Measurements from ENCODE around the gene BEND6. TPM values are rescaled to one million over a fixed set of nuclear protein-coding genes. Genes with fewer than 3 reads are reported as not detected.

The BEND6 gene
- total and polyA plus RNA-seq, 2 of the 13 experiments (the other 11 are each of a cell fraction or from before 2014, with no cell fraction given): 0.20 to 0.21 TPM

DNA sequence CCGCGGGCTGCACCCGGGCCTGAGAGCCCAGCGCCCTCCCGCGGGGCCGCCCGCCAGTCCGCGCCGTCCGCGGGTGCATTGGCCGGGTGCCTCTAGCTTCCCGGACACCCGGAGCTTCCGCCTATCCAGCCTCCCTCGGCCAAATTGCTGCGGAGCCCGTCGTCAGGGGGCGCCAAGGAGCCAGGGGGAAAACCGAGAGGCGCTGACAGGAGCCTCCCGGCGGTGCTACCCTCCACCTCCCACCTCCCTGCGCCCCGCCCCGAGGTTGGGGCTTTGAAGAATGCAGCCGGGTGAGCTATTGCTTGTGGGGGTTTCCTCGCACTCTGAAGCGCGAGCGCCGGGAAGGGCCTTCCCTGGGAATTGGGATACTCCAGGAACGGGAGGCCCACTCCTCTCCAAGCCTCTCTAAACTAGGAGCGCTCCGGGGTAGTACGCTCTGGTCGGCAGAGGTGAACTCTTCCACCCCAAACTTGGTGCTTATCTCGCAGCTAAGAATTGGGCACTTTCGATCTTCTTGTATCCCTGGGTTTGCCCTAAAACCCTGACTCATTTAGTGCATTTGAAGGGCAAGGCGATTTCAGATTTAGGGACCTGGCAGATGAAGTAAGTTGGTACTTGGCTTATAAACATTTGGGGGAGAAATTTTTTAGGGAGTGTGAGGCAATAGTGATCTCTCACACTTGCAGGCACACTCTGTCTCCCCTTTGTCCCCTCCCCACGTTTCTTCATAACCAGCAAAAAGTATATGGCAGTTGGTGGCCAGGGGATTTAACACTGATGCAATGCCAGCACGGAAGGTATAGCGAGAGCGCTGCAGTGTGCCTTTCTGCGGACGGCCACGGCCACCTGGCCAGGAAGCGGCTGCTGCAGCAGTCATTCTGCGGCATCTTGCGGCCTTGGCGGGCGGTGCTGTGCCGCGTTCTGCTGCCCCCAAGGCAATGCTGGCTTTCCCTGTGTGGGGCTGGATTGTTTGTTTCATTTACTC is 556 bp downstream of the BEND6 start (continued):
- TF ChIP-seq, protein P1, sequence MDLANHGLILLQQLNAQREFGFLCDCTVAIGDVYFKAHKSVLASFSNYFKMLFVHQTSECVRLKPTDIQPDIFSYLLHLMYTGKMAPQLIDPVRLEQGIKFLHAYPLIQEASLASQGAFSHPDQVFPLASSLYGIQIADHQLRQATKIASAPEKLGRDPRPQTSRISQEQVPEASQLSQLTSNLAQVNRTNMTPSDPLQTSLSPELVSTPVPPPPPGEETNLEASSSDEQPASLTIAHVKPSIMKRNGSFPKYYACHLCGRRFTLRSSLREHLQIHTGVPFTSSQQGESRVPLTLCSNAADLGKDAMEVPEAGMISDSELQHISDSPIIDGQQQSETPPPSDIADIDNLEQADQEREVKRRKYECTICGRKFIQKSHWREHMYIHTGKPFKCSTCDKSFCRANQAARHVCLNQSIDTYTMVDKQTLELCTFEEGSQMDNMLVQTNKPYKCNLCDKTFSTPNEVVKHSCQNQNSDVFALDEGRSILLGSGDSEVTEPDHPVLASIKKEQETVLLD (CRISPR knock-in tag; IDR thresholded peaks at IDR 0.05; ENCODE audit: low read depth): no peak; the same call in 1 of the 2 replicates
- TF ChIP-seq HOMEZ (CRISPR knock-in tag; IDR thresholded peaks at IDR 0.05; ENCODE audit: low read depth): 0 out of 2 replicates have a peak, but pooled peaks have one; percentile 39
- TF ChIP-seq MBNL3 (CRISPR knock-in tag; conservative IDR thresholded peaks at IDR 0.05): no peak
- TF ChIP-seq ZNF335 (CRISPR knock-in tag; IDR thresholded peaks at IDR 0.05): no peak
- no peak for TF ChIP-seq ZNF510 (CRISPR knock-in tag; IDR thresholded peaks at IDR 0.05; ENCODE audit: low read depth)
- no peak; the same call in 1 of the 2 replicates for TF ChIP-seq KDM5B (CRISPR knock-in tag; IDR thresholded peaks at IDR 0.05; ENCODE audit: borderline replicate concordance)
- TF ChIP-seq HNRNPL (IDR thresholded peaks at IDR 0.05; ENCODE audit: low read depth, low read length): peak; percentile 64; the same call in 1 of the 2 replicates
- TF ChIP-seq CREBL2 (CRISPR knock-in tag; IDR thresholded peaks at IDR 0.05; ENCODE audit: borderline replicate concordance): 0 out of 2 replicates have a peak, but pooled peaks have one; percentile 40
- no peak for TF ChIP-seq RFXAP (CRISPR knock-in tag; IDR thresholded peaks at IDR 0.05; ENCODE audit: borderline replicate concordance)
- peak; percentile 47; the same call in 1 of the 2 replicates for TF ChIP-seq ZNF12 (CRISPR knock-in tag; IDR thresholded peaks at IDR 0.05)
- peak; percentile 34; the same call in 1 of the 2 replicates for TF ChIP-seq KAT8 (CRISPR knock-in tag; IDR thresholded peaks at IDR 0.05)
- no peak for TF ChIP-seq TEAD2 (CRISPR knock-in tag; IDR thresholded peaks at IDR 0.05)
- no peak for TF ChIP-seq HDAC6 (IDR thresholded peaks at IDR 0.05; ENCODE audit: low read depth, low read length)
- TF ChIP-seq, protein P2, sequence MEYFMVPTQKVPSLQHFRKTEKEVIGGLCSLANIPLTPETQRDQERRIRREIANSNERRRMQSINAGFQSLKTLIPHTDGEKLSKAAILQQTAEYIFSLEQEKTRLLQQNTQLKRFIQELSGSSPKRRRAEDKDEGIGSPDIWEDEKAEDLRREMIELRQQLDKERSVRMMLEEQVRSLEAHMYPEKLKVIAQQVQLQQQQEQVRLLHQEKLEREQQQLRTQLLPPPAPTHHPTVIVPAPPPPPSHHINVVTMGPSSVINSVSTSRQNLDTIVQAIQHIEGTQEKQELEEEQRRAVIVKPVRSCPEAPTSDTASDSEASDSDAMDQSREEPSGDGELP (IDR thresholded peaks at IDR 0.05; ENCODE audit: borderline replicate concordance, low read depth): peak; percentile 50; the same call in 1 of the 2 replicates
- TF ChIP-seq RFX1 (IDR thresholded peaks at IDR 0.05): no peak
- TF ChIP-seq, protein P3, sequence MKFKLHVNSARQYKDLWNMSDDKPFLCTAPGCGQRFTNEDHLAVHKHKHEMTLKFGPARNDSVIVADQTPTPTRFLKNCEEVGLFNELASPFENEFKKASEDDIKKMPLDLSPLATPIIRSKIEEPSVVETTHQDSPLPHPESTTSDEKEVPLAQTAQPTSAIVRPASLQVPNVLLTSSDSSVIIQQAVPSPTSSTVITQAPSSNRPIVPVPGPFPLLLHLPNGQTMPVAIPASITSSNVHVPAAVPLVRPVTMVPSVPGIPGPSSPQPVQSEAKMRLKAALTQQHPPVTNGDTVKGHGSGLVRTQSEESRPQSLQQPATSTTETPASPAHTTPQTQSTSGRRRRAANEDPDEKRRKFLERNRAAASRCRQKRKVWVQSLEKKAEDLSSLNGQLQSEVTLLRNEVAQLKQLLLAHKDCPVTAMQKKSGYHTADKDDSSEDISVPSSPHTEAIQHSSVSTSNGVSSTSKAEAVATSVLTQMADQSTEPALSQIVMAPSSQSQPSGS (CRISPR knock-in tag; IDR thresholded peaks at IDR 0.05): peak; percentile 29; the same call in 1 of the 2 replicates
- no peak for TF ChIP-seq HES4 (CRISPR knock-in tag; IDR thresholded peaks at IDR 0.05; ENCODE audit: borderline replicate concordance)
